GM12878 (cell line): Measurements from ENCODE around the gene HLA-DMA. TPM values are rescaled to one million over a fixed set of nuclear protein-coding genes. Genes with fewer than 3 reads are reported as not detected.

ENCODE experiments used
- ATF7 ChIP-seq: fragments of 450-650 bp; IDR thresholded peaks from 2 replicates; pipeline ENCODE4 v1.6.1; 2016; ENCODE audit warnings: low read depth, mild to moderate bottlenecking
- BHLHE40 ChIP-seq, 2 experiments: fragments of 450-650 bp in 1 of 2; IDR thresholded peaks; 2 replicates each; pipeline ENCODE4 v1.6.1; 2011 to 2017; ENCODE audit warnings: low read depth in 2 of 2, borderline replicate concordance in 1 of 2, improper control_type of control experiment in 1 of 2, low read length in 1 of 2, mild to moderate bottlenecking in 1 of 2
- CEBPB ChIP-seq, 2 experiments: fragments of 150-350 bp in 1 of 2; IDR thresholded peaks; 2 replicates each; pipeline ENCODE4 v1.6.1; 2012 to 2014; ENCODE audit warnings: low read depth in 2 of 2, low read length in 2 of 2, borderline replicate concordance in 1 of 2, inconsistent platforms in 1 of 2
- CEBPZ ChIP-seq: fragments of 150-350 bp; IDR thresholded peaks from 2 replicates; pipeline ENCODE4 v1.6.1; 2016; ENCODE audit warnings: low read depth, low read length
- CREM ChIP-seq: IDR thresholded peaks from 2 replicates; pipeline ENCODE4 v1.6.1; 2014; ENCODE audit warnings: antibody characterized with exemption, low read depth
- E2F4 ChIP-seq: IDR thresholded peaks from 2 replicates; pipeline ENCODE4 v1.6.1; 2012; ENCODE audit warnings: low read depth, low read length, improper control_type of control experiment
- ESRRA ChIP-seq: IDR thresholded peaks from 2 replicates; pipeline ENCODE4 v1.6.1; 2012; ENCODE audit warnings: mild to moderate bottlenecking, low read length, improper control_type of control experiment
- GABPA ChIP-seq: IDR thresholded peaks from 2 replicates; pipeline ENCODE4 v1.6.1; 2014; ENCODE audit warnings: antibody characterized with exemption, low read depth, mild to moderate bottlenecking, inconsistent platforms
- JUNB ChIP-seq: IDR thresholded peaks from 2 replicates; pipeline ENCODE4 v1.6.1; 2016; ENCODE audit warnings: antibody characterized with exemption, mild to moderate bottlenecking
- NR2C2 ChIP-seq: IDR thresholded peaks from 2 replicates; pipeline ENCODE4 v1.6.1; 2011; ENCODE audit warnings: borderline replicate concordance, low read depth; ENCODE audit not compliant: control insufficient read depth, insufficient read length
- REST ChIP-seq: IDR thresholded peaks from 2 replicates; pipeline ENCODE4 v1.6.1; 2012; ENCODE audit warnings: mild to moderate bottlenecking, low read depth, low read length
- SMARCA5 ChIP-seq: fragments of 450-650 bp; IDR thresholded peaks from 2 replicates; pipeline ENCODE4 v1.6.1; 2017; ENCODE audit warnings: mild to moderate bottlenecking
- SUZ12 ChIP-seq: fragments of 200-600 bp; sonication (generic); IDR thresholded peaks from one replicate; pipeline ENCODE4 v1.6.1; 2018; ENCODE audit warnings: antibody characterized with exemption, mild to moderate bottlenecking; ENCODE audit not compliant: unreplicated experiment
- WRNIP1 ChIP-seq: IDR thresholded peaks from 2 replicates; pipeline ENCODE4 v1.6.1; 2011; ENCODE audit warnings: low read depth, low read length, improper control_type of control experiment, borderline replicate concordance
- YY1 ChIP-seq: IDR thresholded peaks from 2 replicates; pipeline ENCODE4 v1.6.1; 2011; ENCODE audit warnings: low read depth, mild to moderate bottlenecking, low read length
- ZNF384 ChIP-seq: IDR thresholded peaks from 2 replicates; pipeline ENCODE4 v1.6.1; 2012; ENCODE audit warnings: low read depth, mild to moderate bottlenecking, low read length, improper control_type of control experiment, borderline replicate concordance
- polyA plus RNA-seq, 11 experiments: library from polyadenylated mRNA; depleted of rRNA in 4 of 11; unstranded in 6 of 11; stranded (reverse) in 5 of 11; fragments of >200 nt; fragmentation: Nextera tagmentation in 4 of 11; fragmentation: Illumina TruSeq in 1 of 11; extraction: Ambion mirVana in 4 of 11; extraction: Trizol in 1 of 11; gene quantifications; 1 replicate in 1 of 11; 2 replicates in 10 of 11; pipeline versions ENCODE4 v1.2.1 to v1.2.3, GENCODE V29; 2011 to 2016; ENCODE audit warnings: inconsistent platforms in 2 of 11, missing spikeins in 2 of 11, low read depth in 1 of 11
- total RNA-seq, 4 experiments: library from RNA; depleted of rRNA in 3 of 4; stranded (reverse); fragments of >200 nt in 3 of 4; fragmentation: Illumina TruSeq in 1 of 4; extraction: Trizol in 1 of 4; gene quantifications; 2 replicates each; pipeline versions ENCODE4 v1.2.1 to v1.2.3, GENCODE V29; 2013 to 2021
- TF ChIP-seq, protein P1 (sequence below): fragments of 450-650 bp; IDR thresholded peaks from 2 replicates; pipeline ENCODE4 v1.6.1; 2017; ENCODE audit warnings: mild to moderate bottlenecking, low read depth, inconsistent platforms; ENCODE audit not compliant: poor library complexity, severe bottlenecking

The HLA-DMA gene
- total and polyA plus RNA-seq, 10 of the 15 experiments (the other 5 are each of a cell fraction or from before 2014, with no cell fraction given): 177 to 552 (median 309) TPM

DNA sequence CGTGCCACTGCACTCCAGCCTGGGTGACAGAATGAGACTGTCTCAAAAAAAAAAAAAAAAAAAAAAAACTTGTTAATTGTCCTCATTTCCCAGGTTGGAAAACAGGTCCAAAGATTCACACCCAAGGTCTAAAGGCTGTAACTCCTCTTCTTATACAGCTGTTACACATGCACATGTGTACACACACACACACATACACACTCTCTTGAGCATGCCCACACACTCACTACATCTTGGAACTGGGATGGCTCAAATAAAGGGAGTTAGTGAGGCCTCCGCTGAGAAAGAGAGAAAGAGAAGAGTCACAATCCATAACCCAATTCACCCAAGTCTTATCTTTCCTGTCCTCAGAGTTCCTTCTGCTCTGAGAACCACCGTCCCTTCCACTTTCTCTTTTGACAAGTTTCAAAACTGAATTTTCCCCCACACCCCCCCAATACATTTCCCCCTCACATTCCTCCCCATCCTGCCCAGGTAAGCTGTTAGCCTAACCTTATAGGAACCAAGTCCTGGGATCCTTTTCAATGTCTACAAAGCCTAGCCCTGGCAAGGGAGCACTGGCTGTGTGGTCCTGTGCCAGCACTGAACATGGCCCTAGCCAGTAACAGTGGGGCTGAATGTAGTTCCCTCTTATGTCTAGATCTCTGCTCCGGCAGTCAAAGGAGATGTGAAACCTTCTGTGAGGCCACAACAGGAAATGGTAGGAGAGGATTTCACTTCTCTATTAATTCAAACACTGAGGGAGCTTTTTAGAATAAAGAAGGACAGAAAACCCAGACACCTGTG is 8.8 kb downstream of the HLA-DMA start (continued):
- TF ChIP-seq REST: no peak
- no peak for TF ChIP-seq ESRRA
- 0 out of 2 replicates have a peak, but pooled peaks have one; percentile 29 for TF ChIP-seq JUNB
- TF ChIP-seq ATF7: peak; percentile 67
- no peak for TF ChIP-seq CEBPZ
- TF ChIP-seq SMARCA5: no peak; the same call in 1 of the 2 replicates
- TF ChIP-seq, protein P1, sequence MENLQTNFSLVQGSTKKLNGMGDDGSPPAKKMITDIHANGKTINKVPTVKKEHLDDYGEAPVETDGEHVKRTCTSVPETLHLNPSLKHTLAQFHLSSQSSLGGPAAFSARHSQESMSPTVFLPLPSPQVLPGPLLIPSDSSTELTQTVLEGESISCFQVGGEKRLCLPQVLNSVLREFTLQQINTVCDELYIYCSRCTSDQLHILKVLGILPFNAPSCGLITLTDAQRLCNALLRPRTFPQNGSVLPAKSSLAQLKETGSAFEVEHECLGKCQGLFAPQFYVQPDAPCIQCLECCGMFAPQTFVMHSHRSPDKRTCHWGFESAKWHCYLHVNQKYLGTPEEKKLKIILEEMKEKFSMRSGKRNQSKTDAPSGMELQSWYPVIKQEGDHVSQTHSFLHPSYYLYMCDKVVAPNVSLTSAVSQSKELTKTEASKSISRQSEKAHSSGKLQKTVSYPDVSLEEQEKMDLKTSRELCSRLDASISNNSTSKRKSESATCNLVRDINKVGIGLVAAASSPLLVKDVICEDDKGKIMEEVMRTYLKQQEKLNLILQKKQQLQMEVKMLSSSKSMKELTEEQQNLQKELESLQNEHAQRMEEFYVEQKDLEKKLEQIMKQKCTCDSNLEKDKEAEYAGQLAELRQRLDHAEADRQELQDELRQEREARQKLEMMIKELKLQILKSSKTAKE: peak; percentile 86
- peak; percentile 92 for TF ChIP-seq YY1
- peak; percentile 28; the same call in 1 of the 2 replicates for TF ChIP-seq ZNF384
- TF ChIP-seq WRNIP1: no peak
- TF ChIP-seq BHLHE40 (IDR thresholded peaks at IDR 0.05; ENCODE audit: borderline replicate concordance in 1 of 2, low read depth in 2 of 2, low read length in 1 of 2): peak; percentile 72 to 75
- no peak for TF ChIP-seq SUZ12
- peak; percentile 85 for TF ChIP-seq CREM
- no peak for TF ChIP-seq E2F4
- peak in 1 of 2 experiments; percentile 77; a peak in 1 of 4 replicates for TF ChIP-seq CEBPB (IDR thresholded peaks at IDR 0.05; ENCODE audit: borderline replicate concordance in 1 of 2, low read depth in 2 of 2, low read length in 2 of 2)
- TF ChIP-seq NR2C2: no peak
- TF ChIP-seq GABPA: no peak; the same call in 1 of the 2 replicates
